ENCODE data around the gene OR2A25.

Gene OR2A25

DNA sequence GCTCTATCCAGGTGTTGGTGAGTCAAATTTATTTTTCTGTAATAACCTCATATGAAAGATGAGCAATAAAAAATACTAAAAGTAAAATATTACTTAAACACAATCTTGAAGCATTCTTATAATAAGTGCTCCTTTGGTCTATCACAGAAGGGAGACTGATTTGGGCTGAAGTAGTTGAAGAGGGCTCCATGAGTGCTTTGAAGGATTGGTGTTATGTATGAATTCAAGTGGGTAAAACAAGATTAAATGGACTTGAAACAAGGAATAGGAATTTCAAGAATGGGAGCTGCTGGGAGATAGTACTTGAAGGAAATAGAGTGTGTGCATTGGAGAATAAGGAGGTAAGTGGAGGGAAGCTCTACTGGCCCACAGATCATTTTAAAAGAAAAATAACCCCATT lies 32.4 kb downstream of the OR2A25 start:
- DNase-seq (ENCODE audit: low spot score in 2 of 2): no peak
- no peak overlapping the region for H3K27ac Mint-ChIP-seq

DNA sequence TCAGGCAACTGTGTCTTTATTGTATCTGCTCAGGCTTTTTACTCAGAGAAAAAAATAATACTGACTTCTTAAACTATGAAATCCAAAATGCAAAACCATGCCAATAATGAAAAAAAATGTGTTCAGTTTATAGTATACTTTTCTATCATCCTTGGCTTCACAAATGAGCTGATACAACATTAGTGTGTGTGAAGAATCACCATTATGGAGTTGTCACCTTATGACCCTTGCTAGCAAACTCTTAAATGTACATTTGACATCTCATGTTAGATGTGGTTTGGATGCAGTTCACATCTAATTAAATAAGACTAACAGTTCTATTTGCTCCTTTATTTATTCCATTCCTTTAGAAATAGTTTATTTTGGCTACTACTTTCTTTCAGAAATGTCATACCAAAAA lies 35.6 kb downstream of the OR2A25 start:
- DNase-seq (ENCODE audit: low spot score in 2 of 2): no peak
- Mint-ChIP-seq H3K27me3 (peaks cover 16% of the 10 kb centered on the region), H3K4me1 (no peaks in the 10 kb centered on the region), H3K27ac (no peak overlapping the region), H3K36me3 (no peaks in the 10 kb centered on the region), H3K4me3 (no peak overlapping the region), H3K9me3 (no peaks in the 10 kb centered on the region)
- ATAC-seq (ENCODE audit: low read depth): no peak

More for the DNA sequence above, 32.4 kb downstream of the OR2A25 start:
- peaks cover 6% of the 10 kb centered on the region for H3K27me3 Mint-ChIP-seq
- no peaks in the 10 kb centered on the region for H3K9me3 Mint-ChIP-seq
- no peak overlapping the region for H3K4me3 Mint-ChIP-seq
- no peak for ATAC-seq (ENCODE audit: low read depth)
- H3K36me3 Mint-ChIP-seq: no peaks in the 10 kb centered on the region
- H3K4me1 Mint-ChIP-seq: no peaks in the 10 kb centered on the region

DNA sequence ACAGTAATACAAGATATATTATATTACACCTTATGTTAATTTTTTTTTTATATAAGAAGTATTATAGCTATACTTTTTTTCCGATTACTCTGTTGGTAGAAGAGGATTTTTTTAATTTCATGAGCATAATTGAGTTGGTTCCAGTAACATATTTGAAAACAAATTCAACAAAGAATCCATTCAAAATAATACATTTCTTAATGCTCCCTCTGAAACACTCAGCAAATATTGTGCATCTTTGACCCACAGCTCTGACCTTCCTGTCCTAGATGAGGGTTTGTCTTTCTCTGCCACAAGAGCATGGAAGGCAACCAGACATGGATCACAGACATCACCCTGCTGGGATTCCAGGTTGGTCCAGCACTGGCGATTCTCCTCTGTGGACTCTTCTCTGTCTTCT lies 39.7 kb downstream of the OR2A25 start, which contains the start of gene OR2A2:
OR2A2 (plus strand) TSS at position 301 of the 400 bp plus-strand sequence; CDS start at position 301, 0 bp downstream.
- ATAC-seq (ENCODE audit: low read depth): no peak
- Mint-ChIP-seq H3K27me3 (peaks cover 13% of the 10 kb centered on the region), H3K4me1 (no peaks in the 10 kb centered on the region), H3K4me3 (no peak within 1 kb of the TSS), H3K27ac (no peak within 1 kb of the TSS), H3K9me3 (no peaks in the 10 kb centered on the region), H3K36me3 (no peaks in the 10 kb centered on the region)
- no peak for DNase-seq (ENCODE audit: low spot score in 2 of 2)

DNA sequence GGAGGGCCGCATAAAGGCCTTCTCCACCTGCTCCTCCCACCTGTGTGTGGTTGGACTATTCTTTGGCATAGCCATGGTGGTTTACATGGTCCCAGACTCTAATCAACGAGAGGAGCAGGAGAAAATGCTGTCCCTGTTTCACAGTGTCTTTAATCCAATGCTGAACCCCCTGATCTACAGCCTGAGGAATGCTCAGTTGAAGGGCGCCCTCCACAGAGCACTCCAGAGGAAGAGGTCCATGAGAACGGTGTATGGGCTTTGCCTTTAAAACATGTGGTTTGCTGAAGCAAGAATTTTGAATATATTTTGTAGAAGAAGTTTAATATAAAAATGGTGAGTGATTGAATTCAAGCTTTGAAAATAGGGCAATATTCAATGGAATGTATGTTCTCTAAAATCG lies 40.7 kb downstream of the OR2A25 start:
- Mint-ChIP-seq H3K4me3 (no peak overlapping the region), H3K27me3 (peaks cover 11% of the 10 kb centered on the region), H3K27ac (no peak overlapping the region), H3K4me1 (no peaks in the 10 kb centered on the region), H3K36me3 (no peaks in the 10 kb centered on the region), H3K9me3 (no peaks in the 10 kb centered on the region)
- DNase-seq (ENCODE audit: low spot score in 2 of 2): no peak
- ATAC-seq (ENCODE audit: low read depth): no peak

DNA sequence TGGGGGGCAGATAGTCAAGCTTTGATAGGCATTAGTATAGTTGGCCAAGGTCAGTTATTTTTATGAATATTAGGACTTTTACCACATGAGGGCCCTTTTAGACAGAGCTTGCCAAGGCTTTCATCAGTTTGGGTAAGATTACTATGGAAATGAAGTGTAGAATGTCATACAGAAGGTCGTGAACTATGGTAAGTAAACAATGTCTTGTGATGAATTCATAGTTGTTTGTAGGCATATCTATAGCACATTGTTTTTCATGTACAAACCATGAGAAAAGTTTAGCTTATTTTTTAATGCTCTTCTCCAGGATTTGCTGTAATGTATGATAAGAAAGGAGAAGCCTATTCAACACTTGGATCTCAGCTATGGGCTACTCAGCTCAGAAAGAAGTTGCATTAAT lies 44.0 kb downstream of the OR2A25 start:
- H3K4me1 Mint-ChIP-seq: no peaks in the 10 kb centered on the region
- H3K4me3 Mint-ChIP-seq: no peak overlapping the region
- peaks cover 10% of the 10 kb centered on the region for H3K27me3 Mint-ChIP-seq
- H3K36me3 Mint-ChIP-seq: no peaks in the 10 kb centered on the region
- DNase-seq (ENCODE audit: low spot score in 2 of 2): no peak
- ATAC-seq (ENCODE audit: low read depth): no peak
- no peaks in the 10 kb centered on the region for H3K9me3 Mint-ChIP-seq
- no peak overlapping the region for H3K27ac Mint-ChIP-seq

DNA sequence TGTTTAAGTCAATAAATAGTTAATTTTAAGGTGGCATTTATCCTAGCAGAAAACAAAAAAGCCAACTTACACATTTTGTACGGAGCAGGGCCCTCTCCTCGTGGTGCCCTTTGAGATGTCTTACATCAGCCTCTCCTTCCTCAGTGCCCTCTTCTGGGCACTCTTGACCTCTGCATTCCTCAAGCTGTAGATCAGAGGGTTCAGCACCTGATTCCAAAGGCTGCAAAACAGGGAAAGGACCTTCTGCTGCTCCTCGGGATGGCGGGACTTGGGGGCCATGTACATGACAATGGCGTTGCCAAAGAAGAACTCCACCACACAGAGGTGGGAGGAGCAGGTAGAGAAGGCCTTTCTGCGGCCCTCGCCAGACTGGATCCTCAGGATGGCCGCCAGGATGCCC lies 48.7 kb downstream of the OR2A25 start:
- H3K36me3 Mint-ChIP-seq: no peaks in the 10 kb centered on the region
- ATAC-seq (ENCODE audit: low read depth): no peak
- H3K27ac Mint-ChIP-seq: no peak overlapping the region
- peaks cover 4% of the 10 kb centered on the region for H3K27me3 Mint-ChIP-seq
- H3K4me1 Mint-ChIP-seq: no peaks in the 10 kb centered on the region
- no peak for DNase-seq (ENCODE audit: low spot score in 2 of 2)
- H3K4me3 Mint-ChIP-seq: no peak overlapping the region
- H3K9me3 Mint-ChIP-seq: peaks cover 1% of the 10 kb centered on the region

DNA sequence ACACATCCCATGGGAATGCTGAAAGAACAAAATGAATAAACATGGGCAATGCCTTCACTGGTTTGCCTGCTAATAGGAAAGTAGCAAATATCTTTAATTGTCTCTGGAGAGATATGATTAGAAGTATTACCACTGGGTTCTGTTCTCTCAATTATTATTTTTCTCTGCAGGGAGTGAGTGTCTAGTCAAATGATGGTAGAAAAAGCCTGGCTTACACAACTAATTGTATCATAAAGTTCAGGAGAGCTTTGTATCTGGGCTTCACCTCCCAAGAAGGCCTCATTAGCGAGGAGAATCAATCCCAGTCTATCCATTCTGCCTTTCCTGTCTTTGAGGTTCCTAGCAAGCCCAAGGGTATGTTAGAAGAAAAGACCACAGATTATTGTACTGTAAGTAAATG lies 53.3 kb downstream of the OR2A25 start, which contains the start of gene OR2A14:
OR2A14 (plus strand) TSS at position 301 of the 400 bp plus-strand sequence. CDS start 5,937 bp downstream, outside the sequence.
- DNase-seq (ENCODE audit: low spot score in 2 of 2) (no peak), ATAC-seq (ENCODE audit: low read depth) (no peak)
- H3K36me3 Mint-ChIP-seq: no peaks in the 10 kb centered on the region
- no peak within 1 kb of the TSS for H3K4me3 Mint-ChIP-seq
- H3K4me1 Mint-ChIP-seq: no peaks in the 10 kb centered on the region
- no peak within 1 kb of the TSS for H3K27ac Mint-ChIP-seq
- peaks cover 3% of the 10 kb centered on the region for H3K27me3 Mint-ChIP-seq
- peaks cover 1% of the 10 kb centered on the region for H3K9me3 Mint-ChIP-seq

Measured in memory B cell (primary cell).